Erythroblast (primary cell): Measurements from ENCODE around the gene RGS17.

ENCODE experiments used
- GATA1 ChIP-seq: IDR thresholded peaks from 2 replicates; pipeline ENCODE4 v1.6.1; 2011; ENCODE audit warnings: low read depth, mild to moderate bottlenecking, control low read depth, low read length, moderate library complexity
- POLR2A ChIP-seq: IDR thresholded peaks from 2 replicates; pipeline ENCODE4 v1.6.1; 2011; ENCODE audit warnings: mild to moderate bottlenecking, low read length

- TF ChIP-seq POLR2A = no peak
- no peak for TF ChIP-seq GATA1
Measured at GRCh38 chr6:152957796-152958195, 173.3 kb downstream of the RGS17 start.
